ENCODE data around the gene DLK2. TPM values are rescaled to one million over a fixed set of nuclear protein-coding genes. Genes with fewer than 3 reads are reported as not detected.

The DLK2 gene
- total and polyA plus RNA-seq, 2 donors (not counting 3 experiments of a cell fraction or from before 2014, with no cell fraction given): 0.36 TPM; not detected in 1

GRCh38 chr6:43493230-43493629, 37.9 kb upstream of the DLK2 start:
- no peak for FAIRE-seq
- TF ChIP-seq POLR2AphosphoS5 (IDR thresholded peaks at IDR 0.05; ENCODE audit: insufficient read depth, low read depth, low read length) (no peak), JUN (IDR thresholded peaks at IDR 0.05; ENCODE audit: borderline replicate concordance, insufficient read depth, insufficient read length, low read depth) (no peak), MYC (IDR thresholded peaks at IDR 0.05; ENCODE audit: low read depth, low read length) (no peak), MAX (IDR thresholded peaks at IDR 0.05; ENCODE audit: insufficient read depth, insufficient read length) (no peak)
- Histone ChIP-seq H3K9ac (replicated peaks; ENCODE audit: extremely low read depth, insufficient read depth, low read length) (no peak overlapping the region), H3K4me2 (ENCODE audit: insufficient read depth, low read length) (no peak overlapping the region), H3K9me3 (replicated peaks; ENCODE audit: control insufficient read depth, insufficient read depth, low read length) (no peaks in the 10 kb centered on the region), H3K27ac (ENCODE audit: insufficient read depth, low read depth, low read length) (no peak overlapping the region), H3K4me3 (replicated peaks in 1 of 3; ENCODE audit: insufficient read depth in 1 of 3, low read depth in 1 of 3, low read length in 3 of 3) (no peak overlapping the region), H3K79me2 (ENCODE audit: control insufficient read depth, insufficient read depth, low read length) (no peaks in the 10 kb centered on the region), H4K20me1 (replicated peaks; ENCODE audit: control insufficient read depth, extremely low read depth, insufficient read depth, low read length) (no peaks in the 10 kb centered on the region), H3K4me1 (ENCODE audit: control insufficient read depth, extremely low read depth, insufficient read depth, low read length) (peaks cover 12% of the 10 kb centered on the region), H3K9me1 (replicated peaks; ENCODE audit: control insufficient read depth, extremely low read depth, insufficient read depth, low read length) (no peaks in the 10 kb centered on the region), H3K36me3 (ENCODE audit: control insufficient read depth in 2 of 2, extremely low read depth in 1 of 2, insufficient read depth in 2 of 2, low read length in 2 of 2) (peaks cover 0 to 5% of the 10 kb centered on the region in 2 experiments), H3K27me3 (ENCODE audit: control insufficient read depth in 2 of 2, insufficient read depth in 2 of 2, low read length in 2 of 2) (no peaks in the 10 kb centered on the region), H2AFZ (ENCODE audit: low read depth, low read length) (no peak overlapping the region)
- no peak for DNase-seq (ENCODE audit: low read depth, low spot score)
- CTCF ChIA-PET: interaction anchor here (1.1 to 19.0 kb wide), 5 partner anchors 14 to 264 kb away, joined by 3 to 289 read pairs (median 7); partner anchors contain the start of genes DLK2, DNPH1 and LRRC73
- BruUV-seq (replicated peaks): no TSS peak
- POLR2A ChIA-PET: no interaction called here
- intact Hi-C loops (cut with micrococcal nuclease): no loop called here
- dilution Hi-C loops (cut with MboI; ENCODE audit: extremely low pct_ligation_motif_present, low sequenced_read_pairs): no loop called here

- TF ChIP-seq MYC (IDR thresholded peaks at IDR 0.05; ENCODE audit: low read depth, low read length): no peak
- dilution Hi-C loops (cut with MboI; ENCODE audit: extremely low pct_ligation_motif_present, low sequenced_read_pairs) (no loop called here), intact Hi-C loops (cut with micrococcal nuclease) (no loop called here)
- Histone ChIP-seq H3K4me1 (ENCODE audit: control insufficient read depth, extremely low read depth, insufficient read depth, low read length) (peaks cover 12% of the 10 kb centered on the region), H4K20me1 (replicated peaks; ENCODE audit: control insufficient read depth, extremely low read depth, insufficient read depth, low read length) (no peaks in the 10 kb centered on the region), H3K4me2 (ENCODE audit: insufficient read depth, low read length) (no peak overlapping the region), H3K4me3 (replicated peaks in 1 of 3; ENCODE audit: insufficient read depth in 1 of 3, low read depth in 1 of 3, low read length in 3 of 3) (no peak overlapping the region), H3K9me3 (replicated peaks; ENCODE audit: control insufficient read depth, insufficient read depth, low read length) (no peaks in the 10 kb centered on the region), H3K27me3 (ENCODE audit: control insufficient read depth in 2 of 2, insufficient read depth in 2 of 2, low read length in 2 of 2) (no peaks in the 10 kb centered on the region), H3K9me1 (replicated peaks; ENCODE audit: control insufficient read depth, extremely low read depth, insufficient read depth, low read length) (no peaks in the 10 kb centered on the region), H3K36me3 (ENCODE audit: control insufficient read depth in 2 of 2, extremely low read depth in 1 of 2, insufficient read depth in 2 of 2, low read length in 2 of 2) (peaks cover 0 to 5% of the 10 kb centered on the region in 2 experiments), H2AFZ (ENCODE audit: low read depth, low read length) (no peak overlapping the region), H3K79me2 (ENCODE audit: control insufficient read depth, insufficient read depth, low read length) (no peaks in the 10 kb centered on the region), H3K9ac (replicated peaks; ENCODE audit: extremely low read depth, insufficient read depth, low read length) (no peak overlapping the region), H3K27ac (ENCODE audit: insufficient read depth, low read depth, low read length) (no peak overlapping the region)
- FAIRE-seq: no peak
- no peak for DNase-seq (ENCODE audit: low read depth, low spot score)
- ChIA-PET CTCF (interaction anchor here (0.7 to 19.0 kb wide), 6 partner anchors 10 to 264 kb away, joined by 3 to 289 read pairs (median 6); partner anchors contain the start of genes ABCC10, DLK2, DNPH1 and LRRC73), POLR2A (interaction anchor here (1.3 kb wide), 1 partner anchor 15 kb away, joined by 4 read pairs; the partner anchor contains the start of gene TJAP1)
- no TSS peak for BruUV-seq (replicated peaks)
These were observed 37.3 kb upstream of the DLK2 start for GRCh38 chr6:43492673-43493072.
